ENCODE data around the gene TMEM94. TPM values are rescaled to one million over a fixed set of nuclear protein-coding genes. Genes with fewer than 3 reads are reported as not detected.

Gene TMEM94
- total and polyA plus RNA-seq, 2 of the 13 experiments (the other 11 are each of a cell fraction or from before 2014, with no cell fraction given): 32.6 to 134 TPM

DNA sequence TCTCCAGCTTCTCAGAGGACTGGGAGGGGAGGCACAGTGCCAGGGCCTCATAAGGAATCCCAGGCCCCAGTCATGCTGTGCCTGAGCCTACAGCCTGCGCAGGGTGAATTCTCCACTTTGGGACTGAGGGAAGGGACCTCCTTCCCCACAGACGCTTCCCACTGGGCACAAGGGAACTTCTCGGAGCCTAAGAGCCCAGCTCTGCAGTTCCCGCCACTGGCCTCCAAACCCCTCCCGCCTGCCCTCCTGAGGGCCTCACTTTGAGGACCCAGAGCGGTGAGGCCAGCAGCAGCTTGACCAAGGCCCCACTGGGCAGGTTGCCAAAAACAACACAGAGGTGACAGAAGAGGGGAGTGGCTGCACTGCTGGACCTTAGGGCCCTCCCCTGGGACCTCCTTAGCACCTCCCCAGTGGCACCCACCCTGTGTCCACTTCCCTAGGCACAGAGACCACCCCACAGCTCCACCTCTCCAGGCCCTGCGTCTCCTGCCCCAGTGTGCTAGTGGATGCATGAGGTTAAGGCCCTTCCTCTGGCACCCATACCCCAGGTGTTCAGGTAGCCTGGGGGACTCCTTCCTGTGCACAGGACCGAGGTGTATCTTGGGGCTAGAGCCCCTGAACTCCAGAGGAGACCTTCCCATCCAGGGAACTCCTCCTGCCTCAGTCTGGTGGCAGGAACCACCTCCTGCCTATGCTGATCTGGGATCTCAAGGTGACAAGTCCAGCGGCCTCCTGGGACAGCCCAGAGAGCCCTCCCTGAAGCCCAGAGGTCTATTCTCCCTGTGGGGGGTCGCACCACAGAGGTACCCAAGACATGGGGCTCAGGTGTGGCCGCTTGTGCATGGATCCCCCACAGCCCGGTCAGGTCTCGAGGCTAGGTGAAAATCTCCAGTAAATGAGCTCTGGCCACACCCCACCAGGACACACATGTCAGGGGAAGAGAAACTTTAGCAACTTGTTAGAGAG lies 55.5 kb downstream of the TMEM94 start (continued):
- TF ChIP-seq ZNF597 (CRISPR knock-in tag; IDR thresholded peaks at IDR 0.05) (no peak), ARNTL (CRISPR knock-in tag; IDR thresholded peaks at IDR 0.05) (no peak; the same call in none of the 2 replicates), GLI4 (CRISPR knock-in tag; IDR thresholded peaks at IDR 0.05; ENCODE audit: borderline replicate concordance) (no peak), ZNF552 (CRISPR knock-in tag; IDR thresholded peaks at IDR 0.05; ENCODE audit: borderline replicate concordance) (peak; percentile 65), ZNF784 (CRISPR knock-in tag; IDR thresholded peaks at IDR 0.05; ENCODE audit: borderline replicate concordance) (peak; percentile 91), ZNF350 (CRISPR knock-in tag; IDR thresholded peaks at IDR 0.05; ENCODE audit: borderline replicate concordance, low read depth) (peak; percentile 83), THAP9 (CRISPR knock-in tag; IDR thresholded peaks at IDR 0.05; ENCODE audit: borderline replicate concordance) (no peak), NFKB2 (CRISPR knock-in tag; IDR thresholded peaks at IDR 0.05; ENCODE audit: borderline replicate concordance) (peak; percentile 54; the same call in 1 of the 2 replicates), LCORL (IDR thresholded peaks at IDR 0.05) (peak; percentile 84), LCORL (CRISPR knock-in tag; IDR thresholded peaks at IDR 0.05) (peak; percentile 99), POLR2G (IDR thresholded peaks at IDR 0.05; ENCODE audit: low read depth, low read length) (no peak), NRL (CRISPR knock-in tag; IDR thresholded peaks at IDR 0.05; ENCODE audit: borderline replicate concordance) (peak; percentile 57; the same call in 1 of the 2 replicates), NKX3-1 (CRISPR knock-in tag; IDR thresholded peaks at IDR 0.05) (no peak), ZNF441 (CRISPR knock-in tag; IDR thresholded peaks at IDR 0.05; ENCODE audit: borderline replicate concordance) (peak; percentile 69; the same call in 1 of the 2 replicates), E2F5 (CRISPR knock-in tag; conservative IDR thresholded peaks at IDR 0.05) (peak; percentile 87), ZNF530 (CRISPR knock-in tag; IDR thresholded peaks at IDR 0.05; ENCODE audit: low read depth) (no peak), ZNF773 (CRISPR knock-in tag; IDR thresholded peaks at IDR 0.05; ENCODE audit: borderline replicate concordance) (no peak)
- TF ChIP-seq, protein P1, sequence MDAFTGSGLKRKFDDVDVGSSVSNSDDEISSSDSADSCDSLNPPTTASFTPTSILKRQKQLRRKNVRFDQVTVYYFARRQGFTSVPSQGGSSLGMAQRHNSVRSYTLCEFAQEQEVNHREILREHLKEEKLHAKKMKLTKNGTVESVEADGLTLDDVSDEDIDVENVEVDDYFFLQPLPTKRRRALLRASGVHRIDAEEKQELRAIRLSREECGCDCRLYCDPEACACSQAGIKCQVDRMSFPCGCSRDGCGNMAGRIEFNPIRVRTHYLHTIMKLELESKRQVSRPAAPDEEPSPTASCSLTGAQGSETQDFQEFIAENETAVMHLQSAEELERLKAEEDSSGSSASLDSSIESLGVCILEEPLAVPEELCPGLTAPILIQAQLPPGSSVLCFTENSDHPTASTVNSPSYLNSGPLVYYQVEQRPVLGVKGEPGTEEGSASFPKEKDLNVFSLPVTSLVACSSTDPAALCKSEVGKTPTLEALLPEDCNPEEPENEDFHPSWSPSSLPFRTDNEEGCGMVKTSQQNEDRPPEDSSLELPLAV (CRISPR knock-in tag; conservative IDR thresholded peaks at IDR 0.05; ENCODE audit: low read depth): no peak
- TF ChIP-seq, protein P2, sequence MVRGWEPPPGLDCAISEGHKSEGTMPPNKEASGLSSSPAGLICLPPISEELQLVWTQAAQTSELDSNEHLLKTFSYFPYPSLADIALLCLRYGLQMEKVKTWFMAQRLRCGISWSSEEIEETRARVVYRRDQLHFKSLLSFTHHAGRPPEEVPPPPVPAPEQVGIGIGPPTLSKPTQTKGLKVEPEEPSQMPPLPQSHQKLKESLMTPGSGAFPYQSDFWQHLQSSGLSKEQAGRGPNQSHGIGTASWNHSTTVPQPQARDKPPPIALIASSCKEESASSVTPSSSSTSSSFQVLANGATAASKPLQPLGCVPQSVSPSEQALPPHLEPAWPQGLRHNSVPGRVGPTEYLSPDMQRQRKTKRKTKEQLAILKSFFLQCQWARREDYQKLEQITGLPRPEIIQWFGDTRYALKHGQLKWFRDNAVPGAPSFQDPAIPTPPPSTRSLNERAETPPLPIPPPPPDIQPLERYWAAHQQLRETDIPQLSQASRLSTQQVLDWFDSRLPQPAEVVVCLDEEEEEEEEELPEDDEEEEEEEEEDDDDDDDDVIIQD (CRISPR knock-in tag; IDR thresholded peaks at IDR 0.05; ENCODE audit: low read depth): peak; percentile 75; the same call in 1 of the 2 replicates

Data from HepG2 (cell line).